ENCODE data around the gene NFASC. TPM values are rescaled to one million over a fixed set of nuclear protein-coding genes. Genes with fewer than 3 reads are reported as not detected.

The NFASC gene
- total and polyA plus RNA-seq, 8 donors = 3.3 to 12.7 (median 6.7) TPM

- no peak for ATAC-seq
- intact Hi-C loops (cut with DNase I) = no loop called here
These were observed 66.1 kb downstream of the NFASC start for GRCh38 chr1:204936765-204937164.

GRCh38 chr1:204937901-204938300, 67.2 kb downstream of the NFASC start:
- ATAC-seq (no peak), DNase-seq (no peak), FAIRE-seq (no peak)
- Histone ChIP-seq H3K27ac (no peak overlapping the region), H3K4me3 (no peak overlapping the region), H3K9me3 (no peaks in the 10 kb centered on the region), H3K27me3 (no peaks in the 10 kb centered on the region), H3K4me1 (no peaks in the 10 kb centered on the region), H3K36me3 (no peaks in the 10 kb centered on the region)
- intact Hi-C loops (cut with DNase I) = no loop called here
- TF ChIP-seq CTCF (IDR thresholded peaks at IDR 0.05) = no peak
- WGBS, 2 donors = 49 to 54% methylated on average over 11 of the region's 11 CpGs

More at GRCh38 chr1:204936765-204937164, 66.1 kb downstream of the NFASC start:
- no peaks in the 10 kb centered on the region for H3K27me3 ChIP-seq
- no peaks in the 10 kb centered on the region for H3K4me1 ChIP-seq
- no peak overlapping the region for H3K27ac ChIP-seq
- WGBS, 2 donors = 62 to 70% methylated on average over 4 of the region's 4 CpGs
- H3K9me3 ChIP-seq = no peaks in the 10 kb centered on the region
- FAIRE-seq (no peak), DNase-seq (no peak)
- no peak overlapping the region for H3K4me3 ChIP-seq
- no peak for TF ChIP-seq CTCF (IDR thresholded peaks at IDR 0.05)
- H3K36me3 ChIP-seq = no peaks in the 10 kb centered on the region

- Histone ChIP-seq H3K4me3 (no peak overlapping the region), H3K36me3 (no peaks in the 10 kb centered on the region), H3K9me3 (no peaks in the 10 kb centered on the region), H3K4me1 (no peaks in the 10 kb centered on the region), H3K27me3 (no peaks in the 10 kb centered on the region), H3K27ac (no peak overlapping the region)
- 58 to 82% methylated on average over 2 of the region's 2 CpGs for WGBS, 2 donors
- no peak for DNase-seq
- intact Hi-C loops (cut with DNase I) = loop anchor here in 1 of 3 donors (5.0 kb wide), 1 partner anchor 133 kb away; no protein-coding TSS in a partner anchor
- ATAC-seq = no peak
- TF ChIP-seq CTCF (IDR thresholded peaks at IDR 0.05) = no peak
- FAIRE-seq = no peak
These were observed 69.9 kb downstream of the NFASC start for GRCh38 chr1:204940591-204940990.

GRCh38 chr1:204941421-204942338, 71.0 kb downstream of the NFASC start:
- Histone ChIP-seq H3K27me3 (no peaks in the 10 kb centered on the region), H3K36me3 (no peaks in the 10 kb centered on the region), H3K9me3 (no peaks in the 10 kb centered on the region), H3K4me3 (no peak overlapping the region), H3K4me1 (no peaks in the 10 kb centered on the region), H3K27ac (no peak overlapping the region)
- TF ChIP-seq CTCF (IDR thresholded peaks at IDR 0.05) = peak; percentile 76 to 87 (median 84)
- intact Hi-C loops (cut with DNase I) = loop anchor here in 1 of 3 donors (5.0 kb wide), 1 partner anchor 134 kb away; no protein-coding TSS in a partner anchor
- ATAC-seq = peak; percentile 72 to 86 (median 84)
- WGBS, 2 donors = 25 to 29% methylated on average over 15 of the region's 15 CpGs
- peak in 5 of 6 donors; percentile 30 to 84 (median 60) for DNase-seq
- FAIRE-seq = peak; percentile 20

GRCh38 chr1:204943495-204943894, 72.8 kb downstream of the NFASC start:
- no peaks in the 10 kb centered on the region for H3K27me3 ChIP-seq
- intact Hi-C loops (cut with DNase I) = loop anchor here in 1 of 3 donors (5.0 kb wide), 1 partner anchor 136 kb away; no protein-coding TSS in a partner anchor
- H3K9me3 ChIP-seq = no peaks in the 10 kb centered on the region
- no peaks in the 10 kb centered on the region for H3K4me1 ChIP-seq
- DNase-seq = no peak
- 69 to 71% methylated on average over 6 of the region's 6 CpGs for WGBS, 2 donors
- no peaks in the 10 kb centered on the region for H3K36me3 ChIP-seq
- H3K27ac ChIP-seq = no peak overlapping the region
- FAIRE-seq = no peak
- ATAC-seq = no peak
- no peak for TF ChIP-seq CTCF (IDR thresholded peaks at IDR 0.05)
- H3K4me3 ChIP-seq = no peak overlapping the region

All from pancreas (tissue), 10 donors.